ENCODE measurements around the gene ZBTB20. TPM values are rescaled to one million over a fixed set of nuclear protein-coding genes. Genes with fewer than 3 reads are reported as not detected.

Gene ZBTB20
- total RNA-seq, 1 experiment from 2014 or later = 6.0 TPM

DNA sequence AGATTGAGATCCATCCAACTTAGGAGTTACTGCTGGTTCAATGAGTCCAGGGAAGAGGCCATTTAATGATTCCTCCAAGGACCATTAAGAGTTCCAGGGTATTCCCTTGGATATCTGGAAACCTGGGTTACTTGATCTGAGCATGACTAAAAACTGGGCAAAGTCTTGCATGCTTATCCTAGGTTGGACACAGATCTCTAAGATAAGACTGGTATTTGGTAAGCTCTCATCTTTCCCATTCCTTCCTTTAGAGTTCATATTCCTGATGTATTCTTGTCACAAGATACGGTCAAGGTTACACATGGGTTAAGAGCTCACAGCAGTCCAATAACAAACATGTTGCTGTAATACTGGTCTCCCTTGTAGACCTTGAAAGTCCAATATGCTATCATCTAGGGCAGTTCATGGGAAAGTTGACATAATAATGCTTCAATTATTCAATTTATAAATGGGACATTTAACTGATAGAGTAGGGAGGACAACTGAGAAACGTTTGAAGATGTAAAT lies 551.5 kb downstream of the ZBTB20 start:
- DNase-seq (ENCODE audit: low read depth) = no peak

DNA sequence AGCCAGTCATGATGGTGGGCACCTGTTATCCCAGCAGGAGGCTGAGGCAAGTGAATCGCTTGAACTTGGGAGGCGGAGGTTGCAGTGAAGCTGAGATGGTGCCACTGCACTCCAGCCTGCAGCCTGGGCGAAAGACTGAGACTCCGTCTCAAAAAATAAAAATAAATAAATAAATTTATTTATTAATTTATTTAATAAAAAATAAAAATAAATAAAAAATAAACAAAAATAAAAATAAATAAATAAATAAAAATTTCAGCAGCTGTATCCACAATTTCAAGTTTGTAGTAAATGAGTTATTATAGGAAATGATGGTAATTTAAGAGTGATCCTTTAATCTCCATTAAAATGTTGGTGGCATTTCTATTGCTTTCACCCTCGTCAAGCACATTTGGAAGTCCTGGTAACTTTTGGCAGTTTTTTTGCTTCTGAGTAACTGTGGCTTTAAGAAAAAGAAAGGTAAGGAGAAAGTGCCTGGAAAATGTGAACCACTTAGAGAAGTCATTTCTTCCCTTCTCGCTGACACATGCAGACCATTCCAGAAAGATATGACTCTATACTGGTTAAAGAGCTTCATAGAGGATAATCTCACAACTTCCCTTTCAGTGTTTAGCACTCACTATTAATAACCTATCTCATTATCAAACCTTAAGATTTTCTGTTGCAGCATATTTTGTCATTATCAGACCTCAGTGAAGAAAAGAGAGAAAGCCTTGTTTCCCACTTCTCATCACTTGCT lies 556.6 kb downstream of the ZBTB20 start:
- no peak for DNase-seq (ENCODE audit: low read depth)

GRCh38 chr3:114587986-114588385 lies 559.1 kb downstream of the ZBTB20 start:
- DNase-seq (ENCODE audit: low read depth) = no peak

DNA sequence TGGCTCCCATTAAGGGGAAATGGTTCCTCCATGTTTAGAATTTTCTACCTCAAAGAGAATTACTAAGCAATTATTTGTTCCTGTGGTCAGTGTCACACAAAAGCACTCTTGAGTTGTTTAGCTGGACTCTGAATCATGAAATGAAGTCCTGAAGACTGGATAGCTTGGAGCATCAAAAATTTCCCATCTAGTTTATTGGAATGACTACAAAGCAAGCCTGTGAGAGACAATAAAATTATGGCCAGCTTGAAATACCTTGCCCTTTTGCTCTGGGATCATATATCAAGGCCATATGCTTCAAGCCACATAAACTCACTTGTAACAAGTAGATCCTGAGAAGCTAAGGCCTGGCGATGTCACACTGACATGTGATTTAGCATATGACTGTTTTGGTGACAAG lies 561.0 kb downstream of the ZBTB20 start:
- DNase-seq (ENCODE audit: low read depth) = peak; percentile 29

DNA sequence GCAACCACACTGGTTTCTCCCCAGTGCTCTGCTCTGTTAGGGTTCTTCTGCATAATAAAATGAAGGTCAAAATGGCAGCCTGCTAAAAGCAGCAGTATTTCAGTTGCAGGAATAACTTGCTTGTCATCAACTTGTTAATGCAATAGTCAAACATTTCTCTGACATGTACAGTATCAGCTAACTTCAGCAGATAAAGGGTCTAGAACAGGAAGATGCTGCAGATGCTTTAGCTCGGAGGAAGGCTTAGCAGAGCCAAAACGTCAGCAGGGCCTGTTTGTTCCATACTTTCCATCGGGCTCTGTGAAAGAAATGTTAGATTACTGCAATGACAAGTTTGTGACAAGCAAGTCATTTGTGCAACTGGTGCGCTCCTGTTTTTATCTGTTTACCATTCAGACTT lies 561.4 kb downstream of the ZBTB20 start:
- no peak for DNase-seq (ENCODE audit: low read depth)

GRCh38 chr3:114584734-114585371 lies 562.2 kb downstream of the ZBTB20 start:
- no peak for DNase-seq (ENCODE audit: low read depth)

DNA sequence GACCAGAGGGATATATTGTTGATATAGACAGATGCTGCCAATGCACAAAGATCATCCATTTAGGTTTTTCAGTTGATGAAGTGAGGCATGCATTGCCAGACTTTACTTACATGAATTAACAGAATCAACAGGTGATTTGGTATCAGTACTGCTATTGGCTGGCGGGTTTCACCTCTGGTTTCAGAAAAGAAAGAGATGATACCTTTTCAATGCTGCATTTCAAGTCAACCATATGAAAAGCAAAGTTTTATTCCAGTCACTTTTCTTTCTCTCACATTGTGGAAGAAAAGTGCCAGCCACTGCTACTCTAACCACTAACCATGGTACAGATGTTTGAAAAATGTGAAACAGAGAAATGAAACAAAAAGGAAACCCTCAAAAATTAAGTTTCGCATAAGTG lies 564.2 kb downstream of the ZBTB20 start:
- DNase-seq (ENCODE audit: low read depth) = no peak

- no peak for DNase-seq (ENCODE audit: low read depth)
Observed at GRCh38 chr3:114572364-114573062, 574.6 kb downstream of the ZBTB20 start.

DNA sequence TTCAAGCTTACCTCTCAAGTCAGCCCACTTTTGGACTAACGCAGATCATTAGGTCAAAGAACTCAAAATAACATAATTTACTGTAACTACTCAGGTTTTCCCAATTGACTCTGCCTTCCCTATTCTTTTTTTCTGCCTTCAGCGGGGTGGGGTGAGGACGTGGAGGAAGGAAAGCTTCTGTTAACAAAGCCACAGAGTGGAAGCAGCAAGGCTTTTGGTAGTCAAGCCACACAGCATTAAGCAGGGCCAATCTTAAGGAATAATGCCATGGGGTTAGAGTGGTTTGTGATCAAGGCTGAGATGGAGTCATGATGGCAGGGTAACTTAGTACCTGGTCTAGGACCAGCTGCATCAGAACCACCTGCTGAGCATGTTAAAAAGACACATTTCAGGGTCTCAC lies 575.7 kb downstream of the ZBTB20 start:
- DNase-seq (ENCODE audit: low read depth) = no peak

- peak; percentile 79 for DNase-seq (ENCODE audit: low read depth)
Observed at GRCh38 chr3:114569186-114569585, 577.9 kb downstream of the ZBTB20 start.

GRCh38 chr3:114567771-114568170 lies 579.3 kb downstream of the ZBTB20 start:
- DNase-seq (ENCODE audit: low read depth) = no peak

- DNase-seq (ENCODE audit: low read depth) = no peak
Observed at GRCh38 chr3:114566767-114567166, 580.3 kb downstream of the ZBTB20 start.

- peak; percentile 66 for DNase-seq (ENCODE audit: low read depth)
Observed at GRCh38 chr3:114566162-114566755, 580.8 kb downstream of the ZBTB20 start.

- no peak for DNase-seq (ENCODE audit: low read depth)
Observed at GRCh38 chr3:114565216-114565615, 581.9 kb downstream of the ZBTB20 start.

DNA sequence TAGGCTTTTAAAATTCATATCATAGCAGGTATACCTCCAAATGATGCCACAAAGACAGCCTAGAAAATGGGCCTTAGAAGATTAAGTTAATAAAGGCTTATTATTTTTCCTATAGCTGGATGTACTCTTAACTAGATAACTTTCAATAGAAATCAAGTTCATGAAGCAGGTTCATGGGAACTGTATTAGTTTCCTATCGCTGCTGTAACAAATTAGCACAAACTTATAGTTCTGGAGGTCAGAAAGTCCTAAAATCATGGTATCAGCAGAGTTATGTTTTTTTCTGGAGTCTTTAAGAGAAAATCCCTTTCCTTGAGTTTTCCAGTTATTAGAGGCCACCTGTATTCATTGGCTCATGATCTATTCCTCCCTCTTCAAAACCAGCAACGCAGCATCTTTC lies 583.4 kb downstream of the ZBTB20 start:
- no peak for DNase-seq (ENCODE audit: low read depth)

DNA sequence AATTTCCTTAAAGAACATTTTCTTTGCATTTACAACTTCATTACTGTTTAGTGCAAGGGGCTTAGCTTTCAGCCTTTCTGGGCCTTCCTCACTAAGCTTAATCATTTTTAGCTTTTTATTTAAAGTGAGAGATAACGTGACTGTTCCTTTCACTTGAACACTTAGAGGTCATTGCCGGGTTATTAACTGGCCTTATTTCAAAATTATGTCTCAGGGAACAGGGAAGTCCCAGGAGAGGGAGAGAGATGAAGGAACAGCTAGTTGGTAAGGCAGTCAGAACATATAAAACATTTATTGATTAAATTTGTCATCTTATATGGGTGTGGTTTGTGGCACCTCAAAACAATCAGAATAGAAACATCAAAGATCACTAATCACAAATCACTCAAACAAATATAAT lies 584.5 kb downstream of the ZBTB20 start:
- no peak for DNase-seq (ENCODE audit: low read depth)

DNA sequence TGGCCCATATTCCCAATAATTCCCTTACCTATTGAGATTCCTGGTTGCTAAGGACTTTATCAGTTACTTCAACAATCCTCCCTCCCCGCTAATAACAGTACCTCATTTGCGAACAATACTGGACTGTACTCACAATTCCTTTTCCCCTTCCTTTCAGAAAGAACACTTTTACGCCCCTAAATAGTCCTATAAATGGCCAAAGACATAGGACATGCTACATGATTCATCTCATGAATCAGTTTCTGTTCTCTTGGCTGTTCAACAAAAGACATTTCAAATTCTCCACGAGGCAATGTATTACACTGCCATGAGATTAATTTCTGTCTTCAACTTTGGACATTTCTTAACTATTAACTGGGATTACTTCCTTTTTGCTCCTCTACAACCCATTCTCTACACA lies 588.8 kb downstream of the ZBTB20 start:
- DNase-seq (ENCODE audit: low read depth) = peak; percentile 41

DNA sequence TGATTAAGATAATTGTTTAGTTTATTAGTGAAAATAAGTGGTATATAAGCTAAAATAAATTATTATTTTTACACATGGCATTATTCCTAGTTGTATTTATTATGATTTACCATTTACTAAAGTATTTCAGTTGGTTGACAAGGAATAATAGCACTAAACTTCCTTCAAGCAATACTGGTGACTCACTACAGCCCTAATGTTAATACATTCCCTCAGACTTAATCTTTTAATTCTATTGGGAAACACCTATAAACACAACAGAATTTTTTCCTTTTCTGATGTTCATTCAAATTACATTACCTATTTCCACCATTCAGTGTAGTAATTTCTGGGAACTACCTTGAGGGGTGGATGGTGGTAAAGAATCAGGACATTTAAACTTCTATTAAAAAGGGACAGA lies 589.3 kb downstream of the ZBTB20 start:
- no peak for DNase-seq (ENCODE audit: low read depth)

DNA sequence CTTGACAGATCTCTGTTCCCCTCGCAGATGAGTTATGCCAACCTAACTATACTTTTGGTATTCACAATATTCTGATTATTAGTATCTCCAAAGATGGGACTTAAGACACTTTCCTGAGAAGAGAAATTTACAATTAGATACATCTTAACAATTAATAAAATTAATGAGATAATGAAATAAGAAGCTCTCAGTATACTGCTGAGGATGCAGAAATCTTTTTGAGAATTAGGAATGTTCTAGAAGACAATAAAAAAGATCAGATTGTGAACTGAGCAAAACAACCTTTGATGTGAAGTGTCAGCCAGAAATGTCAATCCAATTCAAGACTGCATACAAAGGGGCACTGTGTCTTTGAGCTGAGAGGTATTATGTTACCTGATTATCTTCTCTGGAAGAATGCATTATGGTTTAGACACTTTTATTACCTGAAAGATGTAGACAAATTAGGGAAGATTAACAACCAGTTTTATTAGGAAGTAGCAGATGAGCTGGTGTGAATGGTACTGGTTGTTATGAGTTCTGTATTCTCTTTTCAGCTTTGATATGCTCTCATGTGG lies 590.4 kb downstream of the ZBTB20 start:
- DNase-seq (ENCODE audit: low read depth) = no peak

- DNase-seq (ENCODE audit: low read depth) = peak; percentile 20
Observed at GRCh38 chr3:114554731-114555130, 592.4 kb downstream of the ZBTB20 start.

- DNase-seq (ENCODE audit: low read depth) = peak; percentile 17
Observed at GRCh38 chr3:114553949-114554593, 593.0 kb downstream of the ZBTB20 start.
